GM19035 (cell line): ENCODE data around the gene CEP57.
A peak's percentile ranks its signal among the peaks of the same experiment; 100 is the strongest.
"Not testable (repeated sequence)": the region's sequence is repeated elsewhere in the genome, so short reads cannot be mapped to it uniquely, and the experiment has no call there.

Experiments used
- ATAC-seq: cut with Tn5 transposase; IDR thresholded peaks from one replicate; pipeline ENCODE4 v1.9.1; 2021; ENCODE audit not compliant: unreplicated experiment

CEP57 gene

GRCh38 chr11:95795627-95796295 lies 5.5 kb downstream of the CEP57 start:
- no peak for ATAC-seq

- no peak for ATAC-seq
Observed at GRCh38 chr11:95796501-95796900, 6.2 kb downstream of the CEP57 start.

- no peak for ATAC-seq
Observed at GRCh38 chr11:95799546-95799945, 9.2 kb downstream of the CEP57 start.

GRCh38 chr11:95800438-95800837 lies 10.1 kb downstream of the CEP57 start:
- ATAC-seq, result no peak

- ATAC-seq, result no peak
Observed at GRCh38 chr11:95802806-95803205, 12.5 kb downstream of the CEP57 start.

GRCh38 chr11:95803973-95804372 lies 13.7 kb downstream of the CEP57 start:
- ATAC-seq, result no peak

- no peak for ATAC-seq
Observed at GRCh38 chr11:95805869-95806268, 15.6 kb downstream of the CEP57 start.

GRCh38 chr11:95806464-95806863 lies 16.2 kb downstream of the CEP57 start:
- ATAC-seq, result not testable (repeated sequence)

GRCh38 chr11:95811052-95811451 lies 20.8 kb downstream of the CEP57 start:
- not testable (repeated sequence) for ATAC-seq

- ATAC-seq, result no peak
Observed at GRCh38 chr11:95816037-95816436, 25.7 kb downstream of the CEP57 start.

- no peak for ATAC-seq
Observed at GRCh38 chr11:95821640-95822039, 31.3 kb downstream of the CEP57 start.

- ATAC-seq, result no peak
Observed at GRCh38 chr11:95827696-95828095, 37.4 kb downstream of the CEP57 start.

- no peak for ATAC-seq
Observed at GRCh38 chr11:95829580-95830259, 39.4 kb downstream of the CEP57 start.

- no peak for ATAC-seq
Observed at GRCh38 chr11:95831198-95831883, 41.0 kb downstream of the CEP57 start.

- ATAC-seq, result no peak
Observed at GRCh38 chr11:95832763-95833162, 42.5 kb downstream of the CEP57 start.

GRCh38 chr11:95833378-95833777 lies 43.1 kb downstream of the CEP57 start:
- no peak for ATAC-seq

- ATAC-seq, result no peak
Observed at GRCh38 chr11:95835351-95835750, 45.1 kb downstream of the CEP57 start.

GRCh38 chr11:95835768-95836488 lies 45.6 kb downstream of the CEP57 start:
- peak; percentile 86 for ATAC-seq

GRCh38 chr11:95845167-95845566 lies 54.9 kb downstream of the CEP57 start:
- ATAC-seq, result no peak

GRCh38 chr11:95849087-95849825 lies 59.0 kb downstream of the CEP57 start:
- ATAC-seq, result peak; percentile 52

- no peak for ATAC-seq
Observed at GRCh38 chr11:95850137-95850536, 59.8 kb downstream of the CEP57 start.
